ENCODE results near the gene OSBPL6. TPM values are rescaled to one million over a fixed set of nuclear protein-coding genes. Genes with fewer than 3 reads are reported as not detected.

OSBPL6 gene
- total RNA-seq, 4 donors from 2014 or later = 1.8 to 9.9 (median 2.8) TPM

DNA sequence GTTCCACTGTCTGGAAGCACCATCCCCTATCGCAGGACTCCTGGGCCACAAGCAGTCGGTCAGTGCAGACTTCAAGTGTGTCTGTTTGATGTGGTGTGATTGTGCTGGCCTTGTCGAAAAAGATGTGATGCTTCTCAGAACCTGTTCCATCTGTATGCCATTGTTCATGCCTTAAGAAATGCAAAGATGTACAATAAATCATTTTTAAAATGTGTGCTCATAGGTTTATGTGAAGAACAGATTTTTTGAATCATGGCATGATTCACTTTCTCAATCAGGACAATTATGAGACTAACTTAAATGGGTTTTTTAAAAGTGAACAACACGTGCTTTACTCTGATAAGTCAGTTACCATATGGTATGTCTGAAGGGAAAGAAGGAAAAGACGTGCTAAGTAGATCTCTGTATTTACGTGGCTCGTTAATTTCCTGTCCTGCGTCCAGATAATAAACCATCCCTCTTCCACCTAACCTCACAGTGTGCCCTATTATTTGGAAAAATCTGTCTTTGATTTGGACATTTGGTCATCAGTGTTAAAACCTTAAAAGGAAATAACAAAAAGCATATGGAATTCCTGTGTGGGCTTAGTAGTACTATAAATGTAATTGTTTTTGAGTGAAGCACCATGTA, 201.7 kb downstream of the OSBPL6 start:
- no peak for DNase-seq
- no peak overlapping the region for H3K27ac ChIP-seq
- no peak for TF ChIP-seq POLR2A (IDR thresholded peaks at IDR 0.05)
- TF ChIP-seq, protein P1, sequence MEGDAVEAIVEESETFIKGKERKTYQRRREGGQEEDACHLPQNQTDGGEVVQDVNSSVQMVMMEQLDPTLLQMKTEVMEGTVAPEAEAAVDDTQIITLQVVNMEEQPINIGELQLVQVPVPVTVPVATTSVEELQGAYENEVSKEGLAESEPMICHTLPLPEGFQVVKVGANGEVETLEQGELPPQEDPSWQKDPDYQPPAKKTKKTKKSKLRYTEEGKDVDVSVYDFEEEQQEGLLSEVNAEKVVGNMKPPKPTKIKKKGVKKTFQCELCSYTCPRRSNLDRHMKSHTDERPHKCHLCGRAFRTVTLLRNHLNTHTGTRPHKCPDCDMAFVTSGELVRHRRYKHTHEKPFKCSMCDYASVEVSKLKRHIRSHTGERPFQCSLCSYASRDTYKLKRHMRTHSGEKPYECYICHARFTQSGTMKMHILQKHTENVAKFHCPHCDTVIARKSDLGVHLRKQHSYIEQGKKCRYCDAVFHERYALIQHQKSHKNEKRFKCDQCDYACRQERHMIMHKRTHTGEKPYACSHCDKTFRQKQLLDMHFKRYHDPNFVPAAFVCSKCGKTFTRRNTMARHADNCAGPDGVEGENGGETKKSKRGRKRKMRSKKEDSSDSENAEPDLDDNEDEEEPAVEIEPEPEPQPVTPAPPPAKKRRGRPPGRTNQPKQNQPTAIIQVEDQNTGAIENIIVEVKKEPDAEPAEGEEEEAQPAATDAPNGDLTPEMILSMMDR (IDR thresholded peaks at IDR 0.05) = no peak
- no peaks in the 10 kb centered on the region for H3K9me3 ChIP-seq
- intact Hi-C loops (cut with DNase I; ENCODE audit: low total_unique reads) = no loop called here
- no peaks in the 10 kb centered on the region for H3K4me1 ChIP-seq
- no peaks in the 10 kb centered on the region for H3K27me3 ChIP-seq
- H3K36me3 ChIP-seq = no peaks in the 10 kb centered on the region
- H3K4me3 ChIP-seq = no peak overlapping the region

DNA sequence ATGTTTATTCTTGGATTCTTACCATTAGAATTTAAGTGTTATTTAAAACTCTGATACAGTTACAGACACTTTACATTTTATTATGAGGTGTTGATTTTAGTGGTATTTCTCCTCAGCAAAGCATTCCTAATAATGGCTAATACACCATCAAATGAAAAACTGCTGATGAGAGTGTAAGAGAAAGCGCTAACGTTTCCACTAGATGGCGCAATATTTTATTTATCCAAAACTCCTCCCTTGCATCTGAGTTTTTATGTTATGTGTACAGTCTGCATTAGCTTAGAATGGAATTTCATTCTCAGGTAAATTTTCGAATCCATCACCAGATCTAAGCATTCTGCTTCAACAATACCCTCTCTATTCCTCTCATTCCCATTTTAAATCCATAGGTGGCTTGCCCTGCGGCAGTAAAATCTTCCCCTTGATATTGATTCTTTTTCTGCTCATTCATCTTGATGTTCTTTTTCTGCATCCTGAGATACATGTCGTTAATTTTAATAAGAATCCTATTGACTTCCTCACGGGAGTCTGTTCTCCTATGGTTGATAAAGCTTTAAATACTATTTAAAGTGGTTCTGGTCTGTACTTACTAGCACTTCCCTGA, 202.8 kb downstream of the OSBPL6 start:
- no peak for DNase-seq
- H3K36me3 ChIP-seq = no peaks in the 10 kb centered on the region
- TF ChIP-seq, protein P1 (IDR thresholded peaks at IDR 0.05) = peak; percentile 52 to 57 (median 54)
- no peak for TF ChIP-seq POLR2A (IDR thresholded peaks at IDR 0.05)
- H3K9me3 ChIP-seq = no peaks in the 10 kb centered on the region
- H3K27ac ChIP-seq = no peak overlapping the region
- no peaks in the 10 kb centered on the region for H3K4me1 ChIP-seq
- H3K4me3 ChIP-seq = no peak overlapping the region
- no peaks in the 10 kb centered on the region for H3K27me3 ChIP-seq
- intact Hi-C loops (cut with DNase I; ENCODE audit: low total_unique reads) = no loop called here

DNA sequence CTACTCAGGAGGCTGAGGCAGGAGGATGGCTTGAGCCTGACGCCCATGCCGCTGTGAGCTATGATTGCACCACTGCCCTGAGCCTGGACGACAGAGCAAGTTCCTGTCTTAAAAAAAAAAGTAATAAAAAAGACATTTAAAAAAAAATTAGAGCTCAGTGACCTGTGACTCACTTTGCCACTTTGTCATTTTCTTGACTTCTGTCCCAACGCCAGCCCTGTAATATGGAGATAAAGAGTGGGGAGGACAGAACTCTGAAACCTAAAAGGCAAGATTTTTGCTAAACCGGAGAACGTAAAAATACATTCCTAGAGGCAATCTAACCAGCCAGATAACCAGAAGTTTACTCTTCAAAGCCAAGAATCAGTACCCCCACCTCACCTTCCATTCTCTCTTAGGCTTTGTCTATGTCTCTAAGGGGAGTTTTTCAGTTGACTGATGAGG, 207.7 kb downstream of the OSBPL6 start:
- Histone ChIP-seq H3K36me3 (no peaks in the 10 kb centered on the region), H3K4me3 (no peak overlapping the region), H3K27ac (no peak overlapping the region), H3K4me1 (no peaks in the 10 kb centered on the region), H3K9me3 (no peaks in the 10 kb centered on the region), H3K27me3 (no peaks in the 10 kb centered on the region)
- no peak for DNase-seq
- TF ChIP-seq POLR2A (IDR thresholded peaks at IDR 0.05) = no peak
- TF ChIP-seq, protein P1 (IDR thresholded peaks at IDR 0.05) = no peak
- intact Hi-C loops (cut with DNase I; ENCODE audit: low total_unique reads) = no loop called here

DNA sequence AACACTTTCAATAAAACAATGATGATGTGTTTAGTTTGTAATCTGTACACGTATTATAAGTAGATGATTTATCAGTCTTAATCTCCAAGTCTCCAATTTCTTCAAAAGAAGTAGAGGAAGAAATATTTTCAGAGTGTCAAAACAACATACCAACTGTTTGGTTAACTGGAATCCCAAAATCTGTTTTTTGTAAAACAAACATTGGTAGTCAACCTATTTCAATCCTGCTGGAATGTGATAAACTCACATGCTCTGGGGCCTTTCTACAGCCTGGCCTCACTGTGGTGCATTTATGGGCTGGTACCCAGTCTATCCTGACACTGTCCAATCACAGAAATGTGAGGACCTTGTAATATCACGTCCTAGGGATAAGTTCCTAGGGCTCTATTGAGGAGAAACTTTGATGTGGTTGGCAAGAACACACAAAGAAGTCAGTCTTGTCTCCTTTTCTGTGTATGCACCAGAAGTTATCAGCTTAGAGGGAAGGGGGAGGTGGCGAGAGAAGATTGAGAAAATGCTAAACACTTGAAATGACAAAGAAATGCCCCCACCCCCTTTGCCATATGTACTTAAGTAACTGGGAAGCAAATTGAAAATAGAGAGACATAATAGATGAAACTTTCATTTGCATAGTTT, 209.5 kb downstream of the OSBPL6 start:
- Histone ChIP-seq H3K27me3 (no peaks in the 10 kb centered on the region), H3K4me3 (no peak overlapping the region), H3K4me1 (no peaks in the 10 kb centered on the region), H3K36me3 (no peaks in the 10 kb centered on the region), H3K27ac (no peak overlapping the region), H3K9me3 (no peaks in the 10 kb centered on the region)
- DNase-seq = no peak
- no peak for TF ChIP-seq POLR2A (IDR thresholded peaks at IDR 0.05)
- TF ChIP-seq, protein P1 (IDR thresholded peaks at IDR 0.05) = no peak
- intact Hi-C loops (cut with DNase I; ENCODE audit: low total_unique reads) = no loop called here

DNA sequence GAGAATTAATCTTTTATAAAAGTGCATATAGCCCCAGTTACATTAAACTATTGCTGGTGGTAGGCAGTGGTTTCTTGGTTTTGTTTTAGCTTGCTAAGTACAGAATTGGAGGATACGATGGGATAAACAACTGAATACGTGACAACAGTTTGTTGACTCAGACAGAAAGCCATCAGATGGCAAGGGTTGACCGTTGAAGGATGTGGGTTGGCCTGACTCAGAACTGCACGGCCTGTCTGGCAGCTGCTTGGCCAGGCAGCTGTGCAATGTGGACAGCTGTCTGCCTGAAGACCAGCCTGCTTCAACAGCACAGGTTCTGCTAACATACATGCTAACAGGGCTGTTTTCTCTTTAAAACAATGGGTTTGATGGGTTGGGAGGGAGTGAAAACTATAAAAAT, 210.1 kb downstream of the OSBPL6 start:
- Histone ChIP-seq H3K4me3 (no peak overlapping the region), H3K27ac (no peak overlapping the region), H3K9me3 (no peaks in the 10 kb centered on the region), H3K36me3 (no peaks in the 10 kb centered on the region), H3K4me1 (no peaks in the 10 kb centered on the region), H3K27me3 (no peaks in the 10 kb centered on the region)
- TF ChIP-seq, protein P1 (IDR thresholded peaks at IDR 0.05) = no peak
- no peak for TF ChIP-seq POLR2A (IDR thresholded peaks at IDR 0.05)
- intact Hi-C loops (cut with DNase I; ENCODE audit: low total_unique reads) = no loop called here
- no peak for DNase-seq

All from uterus (tissue), 4 donors.